NCI-H2171 (cell line): ENCODE data around the gene TIMM17A.
"Not testable (repeated sequence)": the region's sequence is repeated elsewhere in the genome, so short reads cannot be mapped to it uniquely, and the experiment has no call there.

Experiments
- DNase-seq: peaks from one replicate; lab custom pipeline; 2025; lab: John Stamatoyannopoulos, UW

TIMM17A gene

GRCh38 chr1:201940316-201940715 is 15.0 kb upstream of the TIMM17A start:
- DNase-seq, result not testable (repeated sequence)

- no peak for DNase-seq
Measured at GRCh38 chr1:201941420-201942128, 13.7 kb upstream of the TIMM17A start.

DNA sequence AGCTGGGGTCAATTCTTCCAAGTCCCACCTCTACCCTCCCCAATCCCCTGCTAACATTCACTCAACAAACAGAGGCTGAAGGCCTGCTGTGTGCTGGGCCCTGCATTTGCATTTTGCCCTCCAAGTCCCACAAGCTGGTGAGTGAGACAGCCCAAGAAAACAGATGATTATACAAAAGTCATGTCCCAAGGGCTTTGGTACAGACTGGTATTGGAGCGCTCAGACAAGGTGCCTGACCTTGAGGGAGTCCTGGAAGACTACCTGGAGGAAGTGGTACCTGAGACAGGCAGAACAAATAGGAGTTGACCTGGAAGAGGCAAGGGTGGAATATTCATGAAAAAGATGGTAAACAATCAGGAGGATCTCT is 13.2 kb upstream of the TIMM17A start:
- no peak for DNase-seq

GRCh38 chr1:201944002-201944401 is 11.3 kb upstream of the TIMM17A start:
- DNase-seq, result no peak

DNA sequence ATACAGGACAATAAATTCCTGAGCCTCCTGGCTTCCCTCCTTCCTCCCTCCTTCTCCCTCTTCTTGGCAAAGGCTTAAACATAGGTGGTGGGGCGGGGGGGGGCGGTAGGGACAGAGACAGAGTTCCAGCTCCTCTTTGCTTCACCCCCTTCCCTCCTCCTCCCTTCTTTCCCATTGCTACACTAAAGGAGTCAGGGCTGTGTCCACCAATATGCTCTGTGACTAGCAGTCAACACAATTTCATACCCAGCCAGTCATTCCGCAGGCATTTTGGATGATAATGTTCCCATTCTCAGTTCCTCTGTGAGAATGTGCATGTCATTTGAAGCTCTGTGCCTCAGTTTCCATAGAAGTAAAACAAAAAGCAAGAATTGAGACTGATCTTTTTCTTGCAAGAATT is 10.7 kb upstream of the TIMM17A start:
- no peak for DNase-seq

DNA sequence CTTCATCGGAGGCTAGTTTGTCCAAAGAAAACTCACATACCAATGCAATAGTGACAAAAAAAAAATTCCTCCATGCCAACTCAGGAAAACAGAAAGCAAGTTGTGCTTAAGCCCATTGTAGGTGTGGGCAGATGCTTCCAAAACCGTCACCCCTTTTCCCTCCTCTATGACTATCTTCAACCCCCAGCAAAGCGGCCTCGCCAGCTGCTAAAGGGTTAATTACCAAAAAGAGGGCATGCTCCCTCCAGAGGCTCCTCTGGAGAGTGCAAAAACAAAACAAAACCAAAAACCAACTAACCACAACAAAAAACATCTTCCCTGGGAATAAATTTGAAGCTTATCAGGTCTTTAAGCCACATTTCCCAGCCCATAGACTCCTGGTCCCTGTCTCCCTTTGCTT is 10.1 kb upstream of the TIMM17A start:
- DNase-seq, result no peak

DNA sequence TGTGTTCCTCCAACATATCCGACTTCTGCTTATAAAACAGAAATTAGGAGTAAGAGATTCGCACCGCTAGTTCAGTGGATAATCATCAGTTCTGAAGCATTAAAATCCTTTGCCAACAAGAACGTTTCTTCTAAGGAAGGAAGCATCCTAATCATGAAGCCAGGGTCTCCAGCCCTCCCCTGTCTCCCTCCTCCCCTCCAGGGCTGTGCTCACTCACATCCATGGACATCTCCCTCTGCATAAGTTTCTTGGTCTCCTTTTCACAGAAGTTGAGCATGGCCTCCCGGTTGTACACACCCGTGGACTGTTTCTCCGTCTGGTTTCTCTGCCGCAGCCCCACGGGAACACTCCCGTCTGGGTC is 9.5 kb upstream of the TIMM17A start:
- no peak for DNase-seq

DNA sequence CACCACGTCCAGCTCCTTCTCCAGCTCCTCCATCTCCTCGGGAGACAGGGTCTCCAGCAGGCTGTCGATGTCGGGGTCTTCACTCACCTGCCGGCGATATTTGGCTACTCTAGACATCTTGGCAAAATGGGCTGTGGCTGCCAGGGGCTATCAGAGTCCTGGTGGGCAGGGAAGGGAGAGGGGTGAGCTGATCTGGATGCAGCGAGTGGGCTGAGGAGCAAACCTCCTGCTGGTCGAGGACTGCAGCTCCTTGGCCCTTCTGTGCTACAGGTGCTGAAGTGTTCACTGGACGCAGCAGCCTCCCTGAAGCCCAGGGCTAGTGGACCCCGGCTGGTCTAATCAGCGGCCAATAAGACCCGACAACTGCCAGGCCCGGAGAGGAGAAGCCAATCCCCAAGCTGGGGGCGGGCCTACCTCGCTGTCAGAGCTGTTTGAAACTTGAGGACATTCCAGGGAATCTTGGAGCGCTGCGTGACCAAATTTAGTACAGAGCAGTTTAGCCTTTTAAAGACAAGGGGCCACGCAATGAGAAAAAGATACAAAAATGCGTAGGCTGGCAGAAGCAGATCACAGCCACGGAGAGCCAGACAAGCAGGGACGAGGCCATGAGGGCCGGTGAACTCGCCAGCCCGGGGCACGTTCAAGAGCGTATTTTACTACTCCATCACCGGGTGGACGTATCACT is 8.9 kb upstream of the TIMM17A start, which contains the start of gene LMOD1:
Gene LMOD1, minus strand, starts transcription at position 325 of the 685 bp plus-strand sequence. Its CDS starts 208 bp downstream, at position 117.
- DNase-seq, result no peak

GRCh38 chr1:201947697-201948008 is 7.7 kb upstream of the TIMM17A start:
- no peak for DNase-seq

- peak; percentile 28 for DNase-seq
Measured at GRCh38 chr1:201949491-201949890, 5.8 kb upstream of the TIMM17A start.

- DNase-seq, result no peak
Measured at GRCh38 chr1:201954263-201955008, 867 bp upstream of the TIMM17A start.

DNA sequence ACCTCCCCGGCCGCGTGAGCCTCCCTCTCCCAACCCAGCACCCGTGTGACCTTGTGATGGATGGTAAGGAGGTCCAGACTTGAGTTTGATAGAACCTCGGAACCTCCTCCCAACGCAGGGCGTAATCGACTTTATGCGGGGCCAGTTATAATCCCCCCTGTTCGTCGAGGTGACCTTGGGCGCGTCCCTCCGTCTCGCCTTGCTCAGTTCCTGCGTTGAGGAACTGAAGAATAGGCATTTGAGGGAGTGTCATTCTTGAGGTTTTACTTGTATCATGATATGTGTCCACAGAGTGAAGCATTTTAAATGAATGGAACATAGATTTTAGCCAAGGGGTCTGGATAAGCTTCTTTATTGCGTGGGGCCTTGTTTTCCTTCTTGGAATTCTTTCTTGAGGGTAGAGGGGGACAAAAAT is 433 bp downstream of the TIMM17A start:
- DNase-seq, result peak; percentile 34

GRCh38 chr1:201958348-201958747 is 3.0 kb downstream of the TIMM17A start:
- DNase-seq, result no peak

DNA sequence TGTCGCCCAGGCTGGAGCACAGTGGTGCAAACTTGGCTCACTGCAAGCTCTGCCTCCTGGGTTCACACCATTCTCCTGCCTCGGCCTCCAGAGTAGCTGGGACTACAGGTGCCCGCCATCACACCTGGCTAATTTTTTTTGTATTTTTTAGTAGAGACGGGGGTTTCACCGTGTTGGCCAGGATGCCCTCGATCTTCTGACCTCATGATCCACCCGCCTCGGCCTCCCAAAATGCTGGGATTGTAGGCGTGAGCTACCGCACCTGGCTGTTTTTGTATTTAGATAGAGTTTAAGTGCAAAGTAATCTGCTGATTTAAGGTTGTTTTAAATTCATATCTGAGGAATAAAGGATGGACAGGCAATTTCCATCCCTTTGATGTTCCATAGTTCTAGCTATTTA is 7.1 kb downstream of the TIMM17A start:
- DNase-seq, result not testable (repeated sequence)

DNA sequence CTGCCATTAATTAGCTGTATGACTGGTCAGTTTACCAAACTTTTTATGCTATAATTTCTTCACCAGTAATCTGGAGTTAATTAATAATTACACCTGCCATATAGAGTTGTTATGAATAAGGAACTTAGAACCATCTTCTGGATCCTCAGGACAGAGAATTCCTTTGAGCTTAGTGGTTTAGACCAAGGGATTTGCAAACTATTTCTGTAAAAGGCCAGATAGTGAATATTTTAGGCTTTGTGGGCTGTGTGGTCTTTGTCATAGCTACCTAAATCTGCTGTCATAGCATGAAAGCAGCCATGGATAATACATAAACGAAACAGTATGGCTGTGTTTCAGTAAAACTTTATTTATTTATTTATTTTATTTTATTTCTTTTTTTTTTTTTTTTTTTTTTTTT is 9.0 kb downstream of the TIMM17A start:
- no peak for DNase-seq

- no peak for DNase-seq
Measured at GRCh38 chr1:201966171-201966570, 10.9 kb downstream of the TIMM17A start.

GRCh38 chr1:201968202-201968925 is 13.1 kb downstream of the TIMM17A start:
- DNase-seq, result no peak

DNA sequence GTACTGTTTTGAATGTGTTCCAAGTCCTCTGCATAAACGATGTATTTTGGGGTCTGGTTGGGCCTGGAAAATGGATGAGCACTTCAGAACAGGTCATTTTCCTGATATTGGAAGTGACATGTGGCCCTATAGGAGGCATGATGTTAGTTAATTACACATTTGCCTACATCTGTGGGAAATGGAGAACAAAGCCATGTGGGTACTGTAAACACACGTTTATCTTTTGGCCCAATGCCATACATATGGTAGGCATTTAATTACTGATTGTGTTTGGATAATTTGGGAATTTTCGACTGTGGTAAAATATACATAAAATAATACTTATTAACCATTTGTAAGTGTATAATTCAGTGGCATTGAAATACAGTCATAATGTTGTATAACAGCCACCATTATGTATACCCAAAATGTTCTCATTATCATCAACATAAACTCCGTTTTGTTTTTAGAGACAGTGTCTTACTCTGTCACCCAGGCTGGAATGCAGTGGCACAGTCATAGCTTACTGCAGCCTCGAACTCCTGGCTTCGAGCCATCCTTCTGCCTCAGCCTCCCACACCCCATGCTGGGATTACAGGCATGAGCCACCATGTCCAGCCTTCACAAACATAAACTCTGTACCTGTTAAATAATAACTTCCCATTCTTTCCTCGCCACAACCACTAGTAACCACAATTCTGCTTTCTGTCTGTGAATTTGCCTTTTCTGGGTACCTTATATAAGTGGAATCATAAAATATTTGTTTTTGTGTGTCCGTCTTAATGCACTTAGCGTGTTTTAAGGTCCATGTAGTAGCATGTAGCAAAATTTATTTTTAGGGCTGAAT is 15.2 kb downstream of the TIMM17A start:
- peak; percentile 67 for DNase-seq

GRCh38 chr1:201982082-201982622 is 26.8 kb downstream of the TIMM17A start:
- DNase-seq, result peak; percentile 55

- peak; percentile 57 for DNase-seq
Measured at GRCh38 chr1:201982623-201983379, 27.5 kb downstream of the TIMM17A start, which contains the start of gene RNPEP. RNPEP (plus strand) TSS chr1:201982648; CDS start chr1:201982667, 19 bp downstream.
